ENCODE data around the gene CNR2. TPM values are rescaled to one million over a fixed set of nuclear protein-coding genes. Genes with fewer than 3 reads are reported as not detected.

Gene CNR2
- polyA plus RNA-seq, 2 of the 4 experiments (the other 2 are of a cell fraction), result not detected

DNA sequence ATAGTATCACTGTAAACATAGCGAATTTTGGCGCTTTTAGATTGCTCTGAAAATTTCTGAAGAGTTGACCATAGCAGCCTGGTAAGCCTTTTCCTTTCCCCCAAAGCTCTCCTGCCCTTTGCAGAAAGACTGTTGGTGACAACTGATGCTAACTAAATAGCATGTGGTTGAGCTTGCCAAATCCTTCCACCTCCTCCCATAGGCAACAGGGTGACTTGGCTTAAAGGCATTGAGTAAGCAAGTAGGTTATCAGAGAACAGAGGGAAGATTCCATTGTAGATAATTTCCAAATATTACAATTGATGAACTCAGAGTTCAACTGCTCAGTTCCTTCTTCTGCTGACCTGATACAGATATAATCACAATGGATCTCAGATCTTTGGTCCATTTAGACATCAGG lies 68.0 kb downstream of the CNR2 start:
- FAIRE-seq, result no peak
- ChIA-PET CTCF (no interaction called here), POLR2A (no interaction called here)
- Histone ChIP-seq H3K4me3 (no peak overlapping the region), H3K4me1 (no peaks in the 10 kb centered on the region), H3K4me2 (no peak overlapping the region), H3K9me3 (0 out of 3 replicates have a peak, but pooled peaks cover 4% of the 10 kb centered on the region), H3K27ac (no peak overlapping the region)
- no peak for ATAC-seq
- DNase-seq (ENCODE audit: low read depth in 1 of 2, low spot score in 1 of 2), result no peak
- 94% methylated on average over 2 of the region's 2 CpGs for WGBS (ENCODE audit: missing lambda C conversion rate)
- TF ChIP-seq HOXB5 (CRISPR knock-in tag; IDR thresholded peaks at IDR 0.05), result no peak
- TF ChIP-seq GATA3 (IDR thresholded peaks at IDR 0.05; ENCODE audit: borderline replicate concordance), result no peak
- TF ChIP-seq, protein P1, sequence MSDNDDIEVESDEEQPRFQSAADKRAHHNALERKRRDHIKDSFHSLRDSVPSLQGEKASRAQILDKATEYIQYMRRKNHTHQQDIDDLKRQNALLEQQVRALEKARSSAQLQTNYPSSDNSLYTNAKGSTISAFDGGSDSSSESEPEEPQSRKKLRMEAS (IDR thresholded peaks at IDR 0.05), result no peak
- TF ChIP-seq, protein P2, sequence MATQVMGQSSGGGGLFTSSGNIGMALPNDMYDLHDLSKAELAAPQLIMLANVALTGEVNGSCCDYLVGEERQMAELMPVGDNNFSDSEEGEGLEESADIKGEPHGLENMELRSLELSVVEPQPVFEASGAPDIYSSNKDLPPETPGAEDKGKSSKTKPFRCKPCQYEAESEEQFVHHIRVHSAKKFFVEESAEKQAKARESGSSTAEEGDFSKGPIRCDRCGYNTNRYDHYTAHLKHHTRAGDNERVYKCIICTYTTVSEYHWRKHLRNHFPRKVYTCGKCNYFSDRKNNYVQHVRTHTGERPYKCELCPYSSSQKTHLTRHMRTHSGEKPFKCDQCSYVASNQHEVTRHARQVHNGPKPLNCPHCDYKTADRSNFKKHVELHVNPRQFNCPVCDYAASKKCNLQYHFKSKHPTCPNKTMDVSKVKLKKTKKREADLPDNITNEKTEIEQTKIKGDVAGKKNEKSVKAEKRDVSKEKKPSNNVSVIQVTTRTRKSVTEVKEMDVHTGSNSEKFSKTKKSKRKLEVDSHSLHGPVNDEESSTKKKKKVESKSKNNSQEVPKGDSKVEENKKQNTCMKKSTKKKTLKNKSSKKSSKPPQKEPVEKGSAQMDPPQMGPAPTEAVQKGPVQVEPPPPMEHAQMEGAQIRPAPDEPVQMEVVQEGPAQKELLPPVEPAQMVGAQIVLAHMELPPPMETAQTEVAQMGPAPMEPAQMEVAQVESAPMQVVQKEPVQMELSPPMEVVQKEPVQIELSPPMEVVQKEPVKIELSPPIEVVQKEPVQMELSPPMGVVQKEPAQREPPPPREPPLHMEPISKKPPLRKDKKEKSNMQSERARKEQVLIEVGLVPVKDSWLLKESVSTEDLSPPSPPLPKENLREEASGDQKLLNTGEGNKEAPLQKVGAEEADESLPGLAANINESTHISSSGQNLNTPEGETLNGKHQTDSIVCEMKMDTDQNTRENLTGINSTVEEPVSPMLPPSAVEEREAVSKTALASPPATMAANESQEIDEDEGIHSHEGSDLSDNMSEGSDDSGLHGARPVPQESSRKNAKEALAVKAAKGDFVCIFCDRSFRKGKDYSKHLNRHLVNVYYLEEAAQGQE (IDR thresholded peaks at IDR 0.05), result no peak
- TF ChIP-seq CBX8 (IDR thresholded peaks at IDR 0.05), result no peak
- TF ChIP-seq CEBPB (IDR thresholded peaks at IDR 0.05), result no peak
- TF ChIP-seq, protein P3, sequence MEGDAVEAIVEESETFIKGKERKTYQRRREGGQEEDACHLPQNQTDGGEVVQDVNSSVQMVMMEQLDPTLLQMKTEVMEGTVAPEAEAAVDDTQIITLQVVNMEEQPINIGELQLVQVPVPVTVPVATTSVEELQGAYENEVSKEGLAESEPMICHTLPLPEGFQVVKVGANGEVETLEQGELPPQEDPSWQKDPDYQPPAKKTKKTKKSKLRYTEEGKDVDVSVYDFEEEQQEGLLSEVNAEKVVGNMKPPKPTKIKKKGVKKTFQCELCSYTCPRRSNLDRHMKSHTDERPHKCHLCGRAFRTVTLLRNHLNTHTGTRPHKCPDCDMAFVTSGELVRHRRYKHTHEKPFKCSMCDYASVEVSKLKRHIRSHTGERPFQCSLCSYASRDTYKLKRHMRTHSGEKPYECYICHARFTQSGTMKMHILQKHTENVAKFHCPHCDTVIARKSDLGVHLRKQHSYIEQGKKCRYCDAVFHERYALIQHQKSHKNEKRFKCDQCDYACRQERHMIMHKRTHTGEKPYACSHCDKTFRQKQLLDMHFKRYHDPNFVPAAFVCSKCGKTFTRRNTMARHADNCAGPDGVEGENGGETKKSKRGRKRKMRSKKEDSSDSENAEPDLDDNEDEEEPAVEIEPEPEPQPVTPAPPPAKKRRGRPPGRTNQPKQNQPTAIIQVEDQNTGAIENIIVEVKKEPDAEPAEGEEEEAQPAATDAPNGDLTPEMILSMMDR (IDR thresholded peaks at IDR 0.05), result no peak
- TF ChIP-seq ESRRA (IDR thresholded peaks at IDR 0.05; ENCODE audit: borderline replicate concordance, low read length), result no peak
- TF ChIP-seq, protein P4, sequence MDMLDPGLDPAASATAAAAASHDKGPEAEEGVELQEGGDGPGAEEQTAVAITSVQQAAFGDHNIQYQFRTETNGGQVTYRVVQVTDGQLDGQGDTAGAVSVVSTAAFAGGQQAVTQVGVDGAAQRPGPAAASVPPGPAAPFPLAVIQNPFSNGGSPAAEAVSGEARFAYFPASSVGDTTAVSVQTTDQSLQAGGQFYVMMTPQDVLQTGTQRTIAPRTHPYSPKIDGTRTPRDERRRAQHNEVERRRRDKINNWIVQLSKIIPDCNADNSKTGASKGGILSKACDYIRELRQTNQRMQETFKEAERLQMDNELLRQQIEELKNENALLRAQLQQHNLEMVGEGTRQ (IDR thresholded peaks at IDR 0.05), result no peak
- TF ChIP-seq FOSB (CRISPR knock-in tag; IDR thresholded peaks at IDR 0.05), result no peak
- TF ChIP-seq, protein P5, sequence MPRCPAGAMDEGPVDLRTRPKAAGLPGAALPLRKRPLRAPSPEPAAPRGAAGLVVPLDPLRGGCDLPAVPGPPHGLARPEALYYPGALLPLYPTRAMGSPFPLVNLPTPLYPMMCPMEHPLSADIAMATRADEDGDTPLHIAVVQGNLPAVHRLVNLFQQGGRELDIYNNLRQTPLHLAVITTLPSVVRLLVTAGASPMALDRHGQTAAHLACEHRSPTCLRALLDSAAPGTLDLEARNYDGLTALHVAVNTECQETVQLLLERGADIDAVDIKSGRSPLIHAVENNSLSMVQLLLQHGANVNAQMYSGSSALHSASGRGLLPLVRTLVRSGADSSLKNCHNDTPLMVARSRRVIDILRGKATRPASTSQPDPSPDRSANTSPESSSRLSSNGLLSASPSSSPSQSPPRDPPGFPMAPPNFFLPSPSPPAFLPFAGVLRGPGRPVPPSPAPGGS (IDR thresholded peaks at IDR 0.05), result no peak
- TF ChIP-seq SREBF2 (IDR thresholded peaks at IDR 0.05), result no peak
- TF ChIP-seq ZNF302 (CRISPR knock-in tag; IDR thresholded peaks at IDR 0.05), result no peak
- TF ChIP-seq JUNB (IDR thresholded peaks at IDR 0.05), result no peak
- TF ChIP-seq JUN (IDR thresholded peaks at IDR 0.05), result no peak
- TF ChIP-seq MAFK (IDR thresholded peaks at IDR 0.05; ENCODE audit: partially characterized antibody), result no peak
- TF ChIP-seq FOXS1 (CRISPR knock-in tag; IDR thresholded peaks at IDR 0.05), result no peak
- no peak for TF ChIP-seq KDM1A (IDR thresholded peaks at IDR 0.05; ENCODE audit: low read depth)
- TF ChIP-seq NPAS2 (CRISPR knock-in tag; IDR thresholded peaks at IDR 0.05; ENCODE audit: borderline replicate concordance), result no peak

DNA sequence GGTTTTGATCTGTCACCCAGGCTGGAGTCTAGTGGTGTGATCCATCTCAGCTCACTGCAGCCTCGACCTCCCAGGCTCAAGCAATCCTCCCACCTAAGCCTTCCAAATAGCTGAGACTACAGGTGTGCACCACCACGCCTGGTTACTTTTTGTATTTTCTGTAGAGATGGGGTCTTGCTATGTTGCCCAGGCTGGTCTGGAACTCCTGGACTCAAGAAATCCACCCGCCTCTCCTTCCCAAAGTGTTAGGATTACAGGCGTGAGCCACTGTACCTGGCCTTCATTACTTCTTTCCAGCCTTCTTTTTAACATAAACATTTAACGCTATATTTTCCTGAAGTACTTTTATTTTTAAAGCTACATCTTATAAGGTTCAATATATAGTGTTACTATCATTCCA lies 69.5 kb downstream of the CNR2 start:
- ChIA-PET POLR2A (no interaction called here), CTCF (interaction anchor here (1.1 to 1.2 kb wide), 2 partner anchors 34 to 44 kb away, joined by 3 to 4 read pairs; no protein-coding TSS in a partner anchor)
- TF ChIP-seq JUNB (IDR thresholded peaks at IDR 0.05) (no peak), ZFP36 (IDR thresholded peaks at IDR 0.05; ENCODE audit: borderline replicate concordance, partially characterized antibody) (no peak), FOSL2 (IDR thresholded peaks at IDR 0.05) (no peak), FOSL2 (CRISPR knock-in tag; IDR thresholded peaks at IDR 0.05) (no peak), ESRRA (IDR thresholded peaks at IDR 0.05; ENCODE audit: borderline replicate concordance, low read length) (no peak), KDM1A (IDR thresholded peaks at IDR 0.05; ENCODE audit: low read depth) (no peak), NR3C1 (IDR thresholded peaks at IDR 0.05) (no peak), RARB (CRISPR knock-in tag; IDR thresholded peaks at IDR 0.05) (no peak), CHD4 (IDR thresholded peaks at IDR 0.05; ENCODE audit: borderline replicate concordance) (no peak), CHD2 (IDR thresholded peaks at IDR 0.05; ENCODE audit: low read length, partially characterized antibody) (no peak), MAZ (IDR thresholded peaks at IDR 0.05; ENCODE audit: borderline replicate concordance, low read depth, low read length) (no peak), POLR2AphosphoS2 (conservative IDR thresholded peaks at IDR 0.05; ENCODE audit: low read length) (no peak), GATA3 (IDR thresholded peaks at IDR 0.05; ENCODE audit: borderline replicate concordance) (no peak)
- TF ChIP-seq, protein P3 (IDR thresholded peaks at IDR 0.05), result no peak
- no peak for ATAC-seq
- H3K27ac ChIP-seq, result no peak overlapping the region
- 76% methylated on average over 5 of the region's 5 CpGs for WGBS (ENCODE audit: missing lambda C conversion rate)
- 0 out of 3 replicates have a peak, but pooled peaks cover 4% of the 10 kb centered on the region for H3K9me3 ChIP-seq
- no peak overlapping the region for H3K4me3 ChIP-seq
- DNase-seq (ENCODE audit: low read depth in 1 of 2, low spot score in 1 of 2), result no peak
- no peak for FAIRE-seq
- H3K4me1 ChIP-seq, result no peaks in the 10 kb centered on the region
- H3K4me2 ChIP-seq, result no peak overlapping the region

Measured in A549 (cell line).